Gastroesophageal sphincter (tissue), 4 donors: Measurements from ENCODE around the gene NLK. TPM values are rescaled to one million over a fixed set of nuclear protein-coding genes. Genes with fewer than 3 reads are reported as not detected.
"Not testable (repeated sequence)": the region's sequence is repeated elsewhere in the genome, so short reads cannot be mapped to it uniquely, and the experiment has no call there.

Source experiments
- ATAC-seq: fragments of 150-250 bp; one replicate; pipeline ENCODE4 v1.9.1; 2016; ENCODE audit warnings: mild to moderate bottlenecking, moderate library complexity
- H3K27ac ChIP-seq, 4 donors: fragments of 200-600 bp; sonication (generic) in 3 of 4; 1 replicate in 3 of 4; 2 replicates in 1 of 4; pipeline ENCODE4 v1.5.1; 2016 to 2019
- H3K27me3 ChIP-seq: fragments of 200-600 bp; sonication (generic); one replicate; pipeline ENCODE4 v1.5.1; 2019
- H3K36me3 ChIP-seq, 2 donors: fragments of 200-600 bp; sonication (generic); one replicate each; pipeline ENCODE4 v1.5.1; 2019; ENCODE audit warnings: control low read depth in 1 of 2
- H3K4me1 ChIP-seq, 3 donors: fragments of 200-600 bp; sonication (generic); 1 replicate in 2 of 3; 2 replicates in 1 of 3; pipeline ENCODE4 v1.5.1; 2016 to 2019; ENCODE audit warnings: control low read depth in 2 of 3
- H3K4me3 ChIP-seq, 2 donors: fragments of 200-600 bp; sonication (generic); one replicate each; pipeline ENCODE4 v1.5.1; 2019; ENCODE audit warnings: mild to moderate bottlenecking in 1 of 2, moderate library complexity in 1 of 2
- H3K9me3 ChIP-seq, 3 donors: fragments of 200-600 bp; sonication (generic); one replicate each; pipeline ENCODE4 v1.5.1; 2017 to 2019; ENCODE audit warnings: control low read depth in 2 of 3
- CTCF ChIP-seq, 4 experiments: fragments of 200-600 bp in 2 of 4; fragments of 450-650 bp in 2 of 4; sonication (generic) in 1 of 4; IDR thresholded peaks; one replicate each; pipeline ENCODE4 v1.5.1; 2017 to 2019; ENCODE audit warnings: antibody characterized with exemption in 4 of 4, mild to moderate bottlenecking in 2 of 4, moderate library complexity in 2 of 4
- EP300 ChIP-seq: sonication (generic); formaldehyde crosslinking; IDR thresholded peaks from one replicate; pipeline ENCODE4 v1.6.1; 2017; ENCODE audit warnings: antibody characterized with exemption, mild to moderate bottlenecking
- POLR2A ChIP-seq, 2 donors: fragments of 450-650 bp; IDR thresholded peaks; one replicate each; pipeline ENCODE4 v1.6.1; 2017; ENCODE audit warnings: antibody characterized with exemption in 2 of 2, mild to moderate bottlenecking in 2 of 2, moderate library complexity in 1 of 2
- POLR2AphosphoS5 ChIP-seq: sonication (generic); formaldehyde crosslinking; IDR thresholded peaks from one replicate; pipeline ENCODE4 v1.6.1; 2017; ENCODE audit warnings: antibody characterized with exemption
- WGBS, 2 donors: methylation state at CpG; one replicate each; pipeline ENCODE4 v1.1.5; 2018; ENCODE audit warnings: low coverage in 1 of 2; 5-methylcytosine and 5-hydroxymethylcytosine counted together
- total RNA-seq, 4 donors: library from RNA; depleted of rRNA; stranded (reverse); fragments of >200 nt; gene quantifications; one replicate each; pipeline ENCODE4 v1.1.0, GENCODE V29; 2016

NLK gene
- total RNA-seq, 4 donors from 2014 or later: 12.8 to 16.1 (median 13.8) TPM

- Histone ChIP-seq H3K27ac (no peak overlapping the region), H3K27me3 (no peaks in the 10 kb centered on the region), H3K36me3 (peaks cover 0 to 5% of the 10 kb centered on the region in 2 donors), H3K4me1 (no peaks in the 10 kb centered on the region), H3K9me3 (no peaks in the 10 kb centered on the region), H3K4me3 (no peak overlapping the region)
- TF ChIP-seq EP300: no peak
- no peak for TF ChIP-seq POLR2A (IDR thresholded peaks at IDR 0.05)
- no peak for TF ChIP-seq POLR2AphosphoS5
- no peak for TF ChIP-seq CTCF (IDR thresholded peaks at IDR 0.05)
- 76 to 81% methylated on average over 2 of the region's 2 CpGs for WGBS, 2 donors
- no peak for ATAC-seq
These were observed 102.9 kb downstream of the NLK start for GRCh38 chr17:28145348-28145747.

DNA sequence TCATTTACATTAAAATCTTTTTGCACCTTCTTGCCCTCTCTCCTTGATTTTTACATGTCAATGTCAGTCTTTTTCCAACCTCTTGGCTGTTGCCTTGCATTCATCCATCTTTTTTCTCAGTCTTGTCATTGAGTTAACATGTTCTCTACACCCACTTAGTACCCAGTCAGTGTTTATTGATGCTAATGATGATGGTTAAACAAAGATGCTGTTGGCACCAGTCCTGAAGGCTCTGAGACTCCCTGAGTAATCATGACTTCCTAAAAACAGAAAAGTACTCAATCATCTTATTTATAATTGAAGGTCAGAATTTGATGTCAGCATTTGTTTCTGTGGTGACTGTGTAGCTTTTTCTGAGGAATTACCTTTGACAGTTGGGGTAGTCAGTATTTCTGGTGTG lies 104.5 kb downstream of the NLK start:
- H3K4me3 ChIP-seq: no peak overlapping the region
- no peak for TF ChIP-seq POLR2AphosphoS5
- TF ChIP-seq EP300: no peak
- TF ChIP-seq CTCF (IDR thresholded peaks at IDR 0.05): no peak
- TF ChIP-seq POLR2A (IDR thresholded peaks at IDR 0.05): no peak
- H3K4me1 ChIP-seq: no peaks in the 10 kb centered on the region
- no peaks in the 10 kb centered on the region for H3K36me3 ChIP-seq
- H3K27ac ChIP-seq: no peak overlapping the region
- H3K27me3 ChIP-seq: no peaks in the 10 kb centered on the region
- no peak for ATAC-seq
- no peaks in the 10 kb centered on the region for H3K9me3 ChIP-seq

GRCh38 chr17:28151001-28151400 lies 108.5 kb downstream of the NLK start:
- no peaks in the 10 kb centered on the region for H3K4me1 ChIP-seq
- TF ChIP-seq CTCF (IDR thresholded peaks at IDR 0.05) (no peak), POLR2AphosphoS5 (no peak), POLR2A (IDR thresholded peaks at IDR 0.05) (no peak), EP300 (no peak)
- no peaks in the 10 kb centered on the region for H3K27me3 ChIP-seq
- no peak overlapping the region for H3K4me3 ChIP-seq
- H3K27ac ChIP-seq: no peak overlapping the region
- H3K9me3 ChIP-seq: no peaks in the 10 kb centered on the region
- H3K36me3 ChIP-seq: peaks cover 0 to 4% of the 10 kb centered on the region in 2 donors
- WGBS, 2 donors: 83 to 91% methylated on average over 1 of the region's 1 CpG
- ATAC-seq: no peak

DNA sequence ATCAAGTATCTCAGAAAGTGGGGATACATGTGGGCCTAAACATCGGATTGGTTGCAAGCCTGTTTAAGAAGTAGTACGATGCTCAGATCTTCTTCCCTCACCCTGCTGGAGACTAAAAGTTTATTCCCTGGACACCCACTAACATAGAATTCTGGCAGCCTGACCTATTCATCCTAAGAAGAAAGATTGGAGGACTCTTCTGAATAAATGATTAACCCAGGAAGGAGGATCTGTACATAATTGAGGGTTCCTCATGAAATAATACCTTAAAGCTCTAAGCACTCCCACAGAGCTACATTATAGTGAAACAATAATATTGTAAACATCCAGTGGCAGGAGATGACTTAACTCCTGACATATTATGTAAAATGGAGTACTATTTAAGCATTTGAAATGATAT lies 111.7 kb downstream of the NLK start:
- H3K4me3 ChIP-seq: no peak overlapping the region

DNA sequence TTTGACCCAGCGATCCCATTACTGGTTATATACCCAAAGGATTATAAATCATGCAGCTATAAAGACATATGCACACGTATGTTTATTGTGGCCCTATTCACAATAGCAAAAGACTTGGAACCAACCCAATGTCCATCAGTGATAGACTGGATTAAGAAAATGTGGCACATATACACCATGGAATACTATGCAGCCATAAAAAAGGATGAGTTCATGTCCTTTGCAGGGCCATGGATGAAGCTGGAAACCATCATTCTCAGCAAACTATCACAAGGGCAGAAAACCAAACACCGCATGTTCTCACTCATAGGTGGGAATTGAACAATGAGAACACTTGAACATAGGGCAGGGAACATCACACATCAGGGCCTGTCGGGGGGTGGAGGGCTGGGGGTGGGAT lies 112.9 kb downstream of the NLK start:
- H3K9me3 ChIP-seq, H3K36me3 ChIP-seq, H3K4me3 ChIP-seq, H3K27me3 ChIP-seq, H3K27ac ChIP-seq, H3K4me1 ChIP-seq, ATAC-seq: not testable (repeated sequence)
- 90 to 100% methylated on average over 1 to 4 of the region's 4 CpGs for WGBS, 2 donors

More for the DNA sequence above, 111.7 kb downstream of the NLK start:
- H3K4me1 ChIP-seq: no peaks in the 10 kb centered on the region
- H3K9me3 ChIP-seq: no peaks in the 10 kb centered on the region
- TF ChIP-seq POLR2AphosphoS5 (no peak), POLR2A (IDR thresholded peaks at IDR 0.05) (no peak), EP300 (no peak), CTCF (IDR thresholded peaks at IDR 0.05) (no peak)
- WGBS, 2 donors: 60 to 89% methylated on average over 1 to 2 of the region's 2 CpGs
- no peaks in the 10 kb centered on the region for H3K27me3 ChIP-seq
- H3K36me3 ChIP-seq: peaks cover 0 to 4% of the 10 kb centered on the region in 2 donors
- no peak for ATAC-seq
- no peak overlapping the region for H3K27ac ChIP-seq

DNA sequence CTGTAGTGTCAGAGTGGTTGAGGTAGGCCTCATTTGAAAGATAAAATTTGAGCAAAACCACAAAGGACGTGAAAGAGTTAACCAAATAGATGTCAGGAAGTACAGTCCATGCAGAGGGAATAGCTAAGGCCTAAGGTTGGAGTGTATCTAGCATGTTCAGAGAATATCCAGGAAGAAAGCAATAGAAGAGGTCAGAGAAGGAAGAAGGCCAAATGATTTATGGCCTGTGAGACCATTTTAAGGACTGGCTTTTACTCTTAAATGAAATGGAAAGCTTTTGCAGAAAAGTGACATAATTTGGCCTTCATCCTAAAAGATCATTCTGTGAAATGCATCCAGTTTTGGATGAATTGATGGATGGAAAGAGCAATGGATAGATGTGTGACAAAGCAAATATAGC lies 116.5 kb downstream of the NLK start:
- Histone ChIP-seq H3K27ac (no peak overlapping the region), H3K9me3 (no peaks in the 10 kb centered on the region), H3K4me1 (no peaks in the 10 kb centered on the region), H3K4me3 (no peak overlapping the region), H3K36me3 (peaks cover 0 to 13% of the 10 kb centered on the region in 2 donors), H3K27me3 (no peaks in the 10 kb centered on the region)
- TF ChIP-seq CTCF (IDR thresholded peaks at IDR 0.05) (no peak), POLR2AphosphoS5 (no peak)
- no peak for ATAC-seq
- WGBS, 2 donors: 73 to 88% methylated on average over 1 of the region's 1 CpG
